GM21381 (cell line): ENCODE data around the gene AUTS2.

ENCODE experiments used
- ATAC-seq: cut with Tn5 transposase; IDR thresholded peaks from one replicate; pipeline ENCODE4 v1.9.1; 2021; ENCODE audit warnings: mild to moderate bottlenecking, moderate library complexity; ENCODE audit not compliant: unreplicated experiment

AUTS2 gene

DNA sequence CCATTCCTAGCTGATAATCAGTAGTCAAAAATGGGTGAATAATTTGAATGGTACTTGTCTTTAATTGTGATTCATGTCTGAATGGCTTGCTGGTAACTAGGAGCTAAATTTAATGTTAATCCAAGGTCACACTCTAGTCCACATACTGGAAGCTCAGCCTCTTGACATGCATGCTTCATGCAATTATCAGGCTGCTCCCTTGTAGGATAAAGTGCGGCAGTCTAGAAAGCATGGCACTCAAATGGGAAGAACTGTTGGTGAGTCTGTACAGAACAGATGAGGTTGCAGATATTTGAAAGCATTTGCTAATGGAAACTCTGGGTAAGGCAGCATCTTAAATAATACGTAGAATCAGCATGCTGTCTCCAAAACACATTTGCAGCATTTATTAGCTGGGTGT is 499.4 kb downstream of the AUTS2 start:
- no peak for ATAC-seq

DNA sequence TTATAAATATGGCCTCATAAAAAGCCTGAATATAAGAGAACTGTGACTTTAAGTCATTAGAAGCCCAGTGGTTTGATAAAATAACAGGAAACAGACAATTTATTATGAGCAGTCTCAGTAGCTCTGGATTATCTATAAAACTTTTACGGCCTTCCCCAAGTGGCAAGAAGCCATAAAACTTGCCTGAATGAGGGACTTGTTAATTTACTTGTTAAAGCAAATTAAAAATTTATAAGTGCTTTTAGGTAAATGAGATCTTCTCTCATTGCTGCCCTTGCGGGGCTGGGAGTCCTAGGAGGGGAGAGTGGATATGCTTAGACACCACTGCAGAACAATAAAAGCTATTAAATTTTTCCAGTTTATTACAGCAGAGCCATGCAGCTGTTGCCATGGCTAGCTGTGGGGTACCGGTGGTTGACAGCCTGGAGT is 499.9 kb downstream of the AUTS2 start:
- ATAC-seq, result no peak

DNA sequence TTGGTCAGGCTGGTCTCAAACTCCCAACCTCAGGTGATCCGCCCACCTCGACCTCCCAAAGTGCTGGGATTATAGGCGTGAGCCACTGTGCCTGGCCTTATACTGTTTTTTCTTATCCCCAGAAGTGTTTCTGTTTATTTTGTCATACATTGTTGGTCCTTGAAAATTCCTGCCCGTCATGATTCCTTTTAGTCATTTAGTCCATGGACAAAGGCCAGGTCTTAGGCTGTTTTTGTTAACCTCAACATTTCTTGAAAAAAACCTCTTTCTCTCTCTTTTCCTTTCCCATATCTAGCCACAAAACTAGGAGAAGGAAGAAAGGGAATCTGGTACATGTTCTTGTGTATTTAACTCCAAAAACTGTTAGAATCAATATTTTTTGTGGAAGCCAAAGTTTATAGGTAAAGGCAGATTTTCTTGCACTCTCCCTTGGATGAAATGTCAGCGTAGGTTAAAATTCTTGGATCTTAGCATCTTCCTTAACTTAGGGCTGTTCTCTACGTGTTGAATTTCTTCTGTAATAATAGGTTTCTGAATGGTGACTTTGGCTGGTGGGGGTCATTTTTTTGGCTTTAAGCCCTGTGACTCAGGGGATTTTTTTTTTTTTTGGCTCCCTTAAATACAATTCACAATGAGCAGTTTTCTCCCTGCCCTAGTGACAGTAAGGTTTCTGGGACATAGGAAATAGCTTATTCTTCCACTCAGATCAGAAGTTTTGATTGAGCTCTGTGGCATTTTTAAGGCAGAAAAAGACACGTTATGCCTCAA is 500.8 kb downstream of the AUTS2 start:
- no peak for ATAC-seq

DNA sequence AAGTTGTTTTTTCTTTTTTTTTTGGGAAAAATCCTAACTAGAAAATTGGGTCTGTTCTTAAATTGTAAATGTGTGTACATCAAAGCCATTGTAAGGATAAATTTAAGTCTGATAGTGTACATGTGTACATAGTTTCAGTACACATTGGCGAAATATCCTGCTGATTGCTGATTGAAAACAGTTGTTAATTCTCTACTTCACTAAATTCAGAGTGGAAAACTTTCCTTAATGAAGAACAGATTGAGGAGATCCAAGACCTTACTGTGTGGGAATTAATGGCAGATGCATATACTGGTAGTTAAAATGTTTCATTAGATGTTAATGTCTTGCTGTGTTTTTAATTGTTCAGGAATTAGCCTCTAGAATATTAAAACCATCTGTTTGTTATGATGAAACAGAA is 506.0 kb downstream of the AUTS2 start:
- no peak for ATAC-seq

GRCh38 chr7:70113078-70113477 is 514.8 kb downstream of the AUTS2 start:
- no peak for ATAC-seq

DNA sequence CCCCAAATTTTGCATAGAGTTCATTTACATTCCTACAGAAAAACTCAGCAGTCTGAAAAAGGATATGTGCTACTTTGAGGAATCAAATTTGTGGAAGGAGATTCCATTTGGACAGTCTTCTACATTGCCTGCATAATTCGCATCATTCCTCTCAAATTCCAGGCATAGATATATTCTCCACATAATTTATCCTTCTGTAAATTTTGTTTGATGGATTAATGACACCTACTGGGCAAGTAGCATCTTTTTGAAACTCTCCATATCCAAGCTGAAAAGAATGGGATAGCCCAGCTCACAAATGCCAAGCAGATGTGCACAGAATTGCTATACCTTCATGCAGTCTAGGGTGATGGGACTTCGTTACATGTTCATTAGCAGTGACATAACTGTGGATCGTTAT is 515.3 kb downstream of the AUTS2 start:
- no peak for ATAC-seq

- ATAC-seq, result no peak
These were observed 516.5 kb downstream of the AUTS2 start for GRCh38 chr7:70114806-70115205.

- no peak for ATAC-seq
These were observed 518.0 kb downstream of the AUTS2 start for GRCh38 chr7:70116244-70116643.

DNA sequence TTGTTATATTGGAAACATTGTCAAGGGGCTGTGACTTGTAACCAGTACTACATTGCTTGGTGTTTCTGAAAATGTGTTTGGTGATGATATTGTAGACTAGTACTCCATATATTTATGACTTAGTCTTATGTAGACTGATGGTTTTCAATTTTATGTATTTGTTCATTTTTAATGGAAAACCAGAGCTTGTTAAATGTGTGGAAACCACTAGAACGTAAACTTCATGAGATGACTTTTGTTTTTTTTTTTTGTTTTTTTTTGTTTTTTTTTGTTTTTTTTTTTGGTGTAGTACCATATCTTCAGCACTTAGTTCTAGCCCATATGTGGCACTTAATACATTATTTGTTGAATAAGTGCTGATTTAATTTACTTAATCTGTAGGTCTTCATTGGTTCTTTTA is 518.6 kb downstream of the AUTS2 start:
- no peak for ATAC-seq

DNA sequence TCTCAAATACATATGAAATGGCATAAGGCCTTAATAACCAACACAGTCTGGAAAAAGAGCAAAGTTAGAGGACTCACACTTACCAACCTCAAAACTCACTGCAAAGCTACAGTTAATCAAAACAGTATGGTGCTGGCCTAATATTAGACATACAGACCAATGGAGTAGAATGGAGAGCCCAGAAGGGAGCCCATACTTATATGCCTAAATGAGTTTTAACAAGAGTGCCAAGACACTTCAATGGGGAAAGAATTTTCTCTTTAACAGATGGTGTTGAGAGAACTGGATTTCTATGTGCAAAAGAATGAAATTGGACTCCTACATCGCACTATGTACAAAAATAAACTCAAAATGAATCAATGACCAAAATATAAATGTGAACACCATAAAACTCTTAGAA is 522.6 kb downstream of the AUTS2 start:
- ATAC-seq, result no peak

- ATAC-seq, result no peak
These were observed 533.5 kb downstream of the AUTS2 start for GRCh38 chr7:70131817-70132216.

- no peak for ATAC-seq
These were observed 534.1 kb downstream of the AUTS2 start for GRCh38 chr7:70132226-70132851.

DNA sequence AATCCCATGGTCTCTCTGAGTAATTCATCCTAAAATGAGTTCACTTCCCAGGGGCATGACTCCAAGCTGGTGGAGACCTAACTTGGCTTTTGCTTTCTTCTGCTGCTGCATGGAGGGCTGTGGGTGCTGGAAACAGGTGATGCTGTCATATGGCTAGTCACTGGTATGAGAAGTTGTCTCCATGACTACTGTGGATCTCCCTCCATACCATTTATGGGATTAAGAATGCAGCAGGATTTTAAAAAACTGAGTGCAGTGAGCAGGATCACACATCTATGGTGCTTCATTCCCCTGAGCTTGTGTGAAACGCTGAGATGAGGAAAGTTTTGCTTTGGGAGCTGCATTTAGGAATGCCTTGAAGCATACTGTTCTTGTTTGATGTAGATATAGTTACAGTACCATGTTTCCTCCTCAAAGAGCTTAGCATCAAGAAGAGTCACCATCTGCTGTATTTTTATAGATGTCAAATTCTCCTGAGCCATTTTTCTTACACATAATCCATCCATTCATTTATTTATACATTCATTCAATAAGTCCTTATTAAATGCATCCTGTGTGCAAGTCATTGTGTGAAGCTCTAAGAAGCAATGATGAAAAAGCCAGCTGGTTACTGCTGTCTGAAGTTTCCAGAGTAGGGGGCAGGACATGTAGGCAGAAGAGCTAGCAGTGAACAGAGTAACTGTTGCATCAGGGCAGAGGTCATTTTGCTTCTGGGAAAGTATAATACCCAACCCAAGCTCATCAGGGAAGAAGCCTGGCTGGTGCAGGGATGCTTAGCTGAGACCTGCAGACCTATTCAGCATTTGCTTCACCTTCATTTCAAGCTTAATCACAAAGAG is 534.8 kb downstream of the AUTS2 start:
- ATAC-seq, result no peak

DNA sequence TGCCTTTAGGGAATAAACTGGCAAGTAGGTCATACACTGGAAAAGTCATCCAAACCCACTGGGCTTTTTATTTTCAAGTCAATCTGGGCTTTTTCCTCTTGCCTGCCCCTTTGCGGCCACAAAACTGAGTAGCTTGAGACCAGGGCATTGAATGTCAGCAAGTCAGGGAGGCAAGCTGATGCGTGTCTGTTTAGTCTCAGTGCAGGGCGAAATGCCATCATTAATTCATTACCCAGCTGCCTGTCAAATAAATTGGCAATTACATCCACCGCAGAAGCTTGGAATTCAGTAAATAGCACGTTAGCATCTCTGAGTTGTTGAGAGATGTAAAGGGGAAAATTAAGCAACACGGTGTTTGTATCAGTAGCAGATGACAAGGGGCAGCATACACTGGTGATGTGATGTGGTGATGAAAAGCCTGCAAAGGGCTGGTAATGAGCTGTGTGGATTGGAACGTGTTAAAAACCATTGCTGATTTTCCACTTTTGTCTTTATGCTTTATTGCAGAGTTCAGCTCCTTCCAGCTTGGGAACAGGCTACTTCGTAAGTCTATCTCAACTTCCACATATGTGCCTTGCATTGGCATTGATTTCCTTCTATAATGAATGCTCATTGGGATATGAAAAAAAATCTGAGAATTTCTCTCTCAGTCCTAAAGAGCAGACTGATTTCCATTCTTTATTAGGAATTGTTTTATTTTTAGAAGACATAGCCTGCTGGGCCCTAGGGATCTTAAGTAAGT is 535.9 kb downstream of the AUTS2 start:
- no peak for ATAC-seq

DNA sequence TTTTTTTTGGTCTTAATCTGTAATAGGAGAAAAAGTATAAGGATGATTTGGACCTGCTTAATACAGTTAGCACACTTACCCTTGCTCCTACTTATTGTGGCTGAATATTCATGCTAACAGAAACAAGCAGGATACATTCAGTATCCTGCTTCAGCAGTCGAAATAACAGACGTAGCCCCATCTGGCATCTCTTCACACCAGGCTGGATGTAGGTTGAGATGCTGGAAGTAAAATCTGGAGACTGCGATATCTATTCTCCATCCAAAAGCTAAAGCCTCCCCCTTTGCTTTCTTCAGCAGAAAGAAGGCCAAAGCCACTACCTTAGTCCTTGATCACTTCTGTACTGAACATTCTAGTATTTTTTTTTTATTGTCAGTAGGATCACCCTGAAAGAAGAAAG is 537.4 kb downstream of the AUTS2 start:
- ATAC-seq, result no peak

DNA sequence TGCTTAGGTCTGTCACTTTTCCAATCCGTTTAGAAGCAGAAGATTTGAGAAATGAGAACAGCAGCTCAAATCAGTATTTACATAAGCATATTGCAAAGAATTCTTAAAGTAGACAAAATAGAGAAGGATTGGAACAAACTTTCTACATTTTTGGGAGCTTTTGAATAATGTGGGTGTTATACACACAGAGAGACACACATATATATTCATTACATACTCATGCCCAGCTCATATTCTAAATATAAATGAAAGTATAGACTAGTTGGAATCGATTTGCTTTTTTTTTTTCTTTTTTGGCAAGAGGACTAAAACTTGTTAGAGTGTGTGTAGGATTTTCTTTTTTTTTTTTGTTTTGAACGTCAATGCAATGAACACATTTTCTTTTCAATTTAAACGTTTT is 538.9 kb downstream of the AUTS2 start:
- no peak for ATAC-seq

GRCh38 chr7:70142247-70142932 is 544.1 kb downstream of the AUTS2 start:
- no peak for ATAC-seq

DNA sequence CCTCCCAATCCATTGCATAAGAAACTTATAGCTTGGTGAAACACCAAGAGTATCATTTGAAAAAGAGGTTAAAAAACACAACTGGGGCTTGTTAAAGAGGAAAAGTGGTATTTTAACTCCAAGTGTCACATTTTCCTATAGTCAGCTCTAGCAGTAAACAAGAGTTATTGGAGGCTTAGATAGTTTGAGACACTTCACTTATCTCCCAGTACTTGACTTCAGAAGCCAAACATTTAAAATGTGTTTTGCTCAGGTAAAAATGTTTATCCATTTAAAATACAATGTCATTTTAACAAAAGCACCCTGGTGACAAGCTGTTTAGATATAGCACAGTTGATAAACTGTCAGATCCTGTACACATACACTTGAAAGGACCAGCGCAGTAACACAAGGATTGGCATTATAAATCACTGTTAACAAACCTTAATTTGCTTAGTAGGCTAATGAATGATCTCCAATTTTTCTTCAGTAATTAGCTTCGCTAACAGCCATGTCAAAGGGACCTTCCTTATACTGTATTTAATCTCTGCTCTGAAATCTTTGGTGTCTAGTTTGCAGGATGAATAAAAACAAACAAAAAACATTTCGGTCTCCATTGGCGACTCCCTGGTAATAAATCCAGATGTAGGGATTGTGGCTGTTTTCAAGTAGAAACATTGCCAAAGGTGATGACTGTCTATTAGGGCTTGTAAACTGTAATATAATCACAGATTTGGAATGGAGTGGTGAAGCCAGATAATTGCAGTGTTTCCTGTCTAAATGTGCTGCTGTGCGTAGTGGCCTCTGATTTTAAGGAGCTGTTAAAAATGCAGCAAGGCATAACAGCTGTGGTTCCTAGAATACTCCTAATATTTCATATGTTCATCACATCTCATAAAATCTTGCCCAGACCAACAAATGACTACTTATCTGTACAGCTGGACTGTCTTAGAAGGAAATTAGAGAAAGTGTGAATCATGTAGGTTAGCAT is 545.1 kb downstream of the AUTS2 start:
- no peak for ATAC-seq

- no peak for ATAC-seq
These were observed 550.7 kb downstream of the AUTS2 start for GRCh38 chr7:70148997-70149396.
